ENCODE measurements around the gene EML4. TPM values are rescaled to one million over a fixed set of nuclear protein-coding genes. Genes with fewer than 3 reads are reported as not detected.

Gene EML4
- total and polyA plus RNA-seq, 10 of the 15 experiments (the other 5 are each of a cell fraction or from before 2014, with no cell fraction given), result 23.1 to 91.3 (median 77.4) TPM

DNA sequence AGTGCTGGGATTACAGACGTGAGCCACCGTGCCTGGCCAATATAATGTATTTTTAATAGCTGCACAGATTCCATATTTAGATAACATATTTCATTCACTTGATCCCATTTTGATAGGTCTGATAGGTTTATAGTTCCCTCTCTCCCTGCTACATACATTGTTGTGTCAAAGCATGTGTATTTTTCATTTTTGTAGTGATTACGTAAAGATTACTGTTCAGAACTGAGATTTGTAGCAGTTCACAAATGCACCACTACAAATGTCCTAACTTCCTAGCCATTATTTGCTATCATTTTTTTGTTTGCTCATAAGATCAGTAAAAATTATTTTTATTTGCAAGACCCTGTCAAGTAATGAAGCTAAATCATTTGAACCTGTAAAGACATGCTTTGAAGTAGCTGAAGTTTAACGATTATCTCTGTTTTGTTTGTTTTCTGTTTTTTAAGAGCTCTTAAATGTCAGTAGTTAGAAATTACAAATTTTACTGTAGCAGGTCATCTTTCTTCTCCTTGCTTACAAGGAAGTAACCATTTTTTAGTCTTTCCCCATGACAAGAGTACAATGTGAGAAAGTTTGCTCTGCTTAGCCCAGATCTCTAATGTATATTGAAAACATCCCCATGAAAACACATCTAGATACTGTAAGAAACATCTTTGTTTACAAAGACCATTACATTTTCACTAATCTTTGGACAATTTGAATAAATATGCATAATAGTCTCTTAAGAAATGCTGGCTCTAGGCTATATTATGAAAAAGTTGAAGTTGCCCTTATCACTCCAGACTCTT, 54.1 kb downstream of the EML4 start:
- Histone ChIP-seq H4K20me1 (ENCODE audit: control insufficient read depth, insufficient read depth) (no peaks in the 10 kb centered on the region), H2AFZ (ENCODE audit: control insufficient read depth, low read depth, low read length) (no peak overlapping the region), H3K79me2 (ENCODE audit: control insufficient read depth, insufficient read depth, low read length) (peaks cover 46% of the 10 kb centered on the region), H3K4me1 (ENCODE audit: control insufficient read depth, insufficient read depth, low read length) (0 out of 2 replicates have a peak, but pooled peaks cover 5% of the 10 kb centered on the region), H3K9ac (ENCODE audit: control insufficient read depth, insufficient read depth, low read length) (no peak overlapping the region), H3K27me3 (replicated peaks in 1 of 2; ENCODE audit: control insufficient read depth in 2 of 2, insufficient read depth in 2 of 2, low read length in 1 of 2) (no peaks in the 10 kb centered on the region), H3K9me3 (replicated peaks; ENCODE audit: control insufficient read depth, insufficient read depth, low read length) (no peaks in the 10 kb centered on the region), H3K27ac (ENCODE audit: control insufficient read depth, insufficient read depth) (peak overlapping the region; percentile 38), H3K4me3 (no peak overlapping the region), H3K4me2 (ENCODE audit: control insufficient read depth, insufficient read depth) (no peak overlapping the region), H3K36me3 (ENCODE audit: control insufficient read depth in 2 of 2, insufficient read depth in 2 of 2, low read length in 1 of 2) (peaks cover 0 to 5% of the 10 kb centered on the region in 2 experiments; a peak in 2 of 4 replicates)
- no peak for DNase-seq (ENCODE audit: low read depth, low spot score)
- no peak for FAIRE-seq
- ChIA-PET RAD21 (ENCODE audit: unreplicated experiment) (interaction anchor here (1.2 to 1.6 kb wide), 2 partner anchors 91 to 105 kb away, joined by 3 to 4 read pairs; no protein-coding TSS in a partner anchor), CTCF (interaction anchor here (1.0 to 2.8 kb wide), 6 partner anchors 11 to 127 kb away, joined by 3 to 10 read pairs (median 4); no protein-coding TSS in a partner anchor), SMC1A (ENCODE audit: uncharacterized antibody, unreplicated experiment) (interaction anchor here (1.1 to 1.5 kb wide), 4 partner anchors 10 to 127 kb away, joined by 3 to 6 read pairs (median 4); no protein-coding TSS in a partner anchor), POLR2A (interaction anchor here (1.0 kb wide), 1 partner anchor 11 kb away, joined by 3 read pairs; no protein-coding TSS in a partner anchor)
- WGBS (ENCODE audit: insufficient coverage, insufficient replicate concordance, low lambda C conversion rate, missing lambda C conversion rate), result 85% methylated on average over 4 of the region's 4 CpGs
- intact Hi-C loops (cut with micrococcal nuclease; ENCODE audit: unreplicated experiment) (no loop called here), in situ Hi-C loops (cut with MboI) (no loop called here)
- ATAC-seq, result peak; percentile 26
- BruUV-seq (replicated peaks), result no TSS peak
- TF ChIP-seq KAT2A (conservative IDR thresholded peaks at IDR 0.05; ENCODE audit: control insufficient read depth, low read depth, low read length) (no peak), KLF5 (IDR thresholded peaks at IDR 0.05; ENCODE audit: partially characterized antibody) (no peak), ZNF384 (IDR thresholded peaks at IDR 0.05; ENCODE audit: borderline replicate concordance, low read depth, low read length) (no peak), MYC (IDR thresholded peaks at IDR 0.05; ENCODE audit: insufficient read depth, insufficient read length, insufficient replicate concordance, low read length, severe bottlenecking) (no peak), RFX5 (IDR thresholded peaks at IDR 0.05; ENCODE audit: low read depth, low read length) (no peak), BCLAF1 (IDR thresholded peaks at IDR 0.05) (no peak), BRCA1 (IDR thresholded peaks at IDR 0.05; ENCODE audit: low read depth, low read length) (no peak), CREB1 (IDR thresholded peaks at IDR 0.05; ENCODE audit: low read depth) (no peak), CHD1 (IDR thresholded peaks at IDR 0.05; ENCODE audit: low read depth, low read length) (no peak), FOXK2 (IDR thresholded peaks at IDR 0.05) (no peak), NR2C2 (IDR thresholded peaks at IDR 0.05; ENCODE audit: borderline replicate concordance, control insufficient read depth, insufficient read length, low read depth) (no peak), EED (IDR thresholded peaks at IDR 0.05; ENCODE audit: low read depth) (no peak), HDGF (IDR thresholded peaks at IDR 0.05) (no peak), IRF4 (IDR thresholded peaks at IDR 0.05; ENCODE audit: low read depth, low read length) (no peak)
- TF ChIP-seq, protein P1, sequence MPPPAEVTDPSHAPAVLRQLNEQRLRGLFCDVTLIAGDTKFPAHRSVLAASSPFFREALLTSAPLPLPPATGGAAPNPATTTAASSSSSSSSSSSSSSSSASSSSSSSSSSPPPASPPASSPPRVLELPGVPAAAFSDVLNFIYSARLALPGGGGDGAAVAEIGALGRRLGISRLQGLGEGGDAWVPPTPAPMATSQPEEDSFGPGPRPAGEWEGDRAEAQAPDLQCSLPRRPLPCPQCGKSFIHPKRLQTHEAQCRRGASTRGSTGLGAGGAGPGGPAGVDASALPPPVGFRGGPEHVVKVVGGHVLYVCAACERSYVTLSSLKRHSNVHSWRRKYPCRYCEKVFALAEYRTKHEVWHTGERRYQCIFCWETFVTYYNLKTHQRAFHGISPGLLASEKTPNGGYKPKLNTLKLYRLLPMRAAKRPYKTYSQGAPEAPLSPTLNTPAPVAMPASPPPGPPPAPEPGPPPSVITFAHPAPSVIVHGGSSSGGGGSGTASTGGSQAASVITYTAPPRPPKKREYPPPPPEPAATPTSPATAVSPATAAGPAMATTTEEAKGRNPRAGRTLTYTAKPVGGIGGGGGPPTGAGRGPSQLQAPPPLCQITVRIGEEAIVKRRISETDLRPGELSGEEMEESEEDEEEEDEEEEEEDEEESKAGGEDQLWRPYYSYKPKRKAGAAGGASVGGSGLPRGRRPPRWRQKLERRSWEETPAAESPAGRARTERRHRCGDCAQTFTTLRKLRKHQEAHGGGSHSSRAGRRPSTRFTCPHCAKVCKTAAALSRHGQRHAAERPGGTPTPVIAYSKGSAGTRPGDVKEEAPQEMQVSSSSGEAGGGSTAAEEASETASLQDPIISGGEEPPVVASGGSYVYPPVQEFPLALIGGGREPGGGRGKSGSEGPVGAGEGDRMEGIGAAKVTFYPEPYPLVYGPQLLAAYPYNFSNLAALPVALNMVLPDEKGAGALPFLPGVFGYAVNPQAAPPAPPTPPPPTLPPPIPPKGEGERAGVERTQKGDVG (CRISPR knock-in tag; IDR thresholded peaks at IDR 0.05), result no peak
